Hematopoietic multipotent progenitor cell treated with erythropoietin and hydrocortisone succinate and interleukin-3 and kit ligand, for 8 days (in vitro differentiated cells): ENCODE results near the gene FOXN4.

Source experiments
- DNase-seq: peaks from one replicate; pipeline ENCODE4 v3.0.0-alpha.2; 2015

FOXN4 gene

GRCh38 chr12:109255377-109255776 is 53.7 kb downstream of the FOXN4 start:
- DNase-seq: no peak

DNA sequence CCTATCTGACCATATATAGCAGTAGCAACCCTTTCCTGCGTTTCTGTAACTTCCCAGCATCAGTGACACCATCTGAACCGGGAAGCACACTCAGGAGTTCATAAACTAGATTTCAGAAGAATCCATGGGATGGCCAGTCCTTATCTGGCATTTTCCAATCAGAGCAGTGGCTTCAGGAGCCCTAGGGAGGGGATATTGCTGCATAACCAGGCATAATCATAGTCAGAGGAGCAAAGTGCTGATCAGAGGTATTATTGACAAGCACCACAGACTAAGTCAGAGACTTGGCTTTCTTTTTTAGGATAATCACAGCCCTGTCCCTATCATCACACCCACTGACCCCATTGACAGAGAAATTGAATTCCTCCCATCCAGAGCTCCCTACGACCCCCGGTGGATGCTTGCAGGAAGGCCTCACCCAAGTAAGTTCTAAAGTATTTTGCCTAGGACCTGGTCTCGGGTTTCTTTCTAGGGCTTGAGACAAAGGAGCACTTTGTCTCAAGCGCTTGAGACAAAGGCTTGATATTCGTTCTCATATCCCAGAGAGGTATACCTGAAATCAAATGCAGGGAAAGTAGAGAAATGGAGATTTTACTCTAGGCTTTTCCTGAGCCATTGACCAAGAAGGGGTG is 55.1 kb downstream of the FOXN4 start:
- DNase-seq: no peak

DNA sequence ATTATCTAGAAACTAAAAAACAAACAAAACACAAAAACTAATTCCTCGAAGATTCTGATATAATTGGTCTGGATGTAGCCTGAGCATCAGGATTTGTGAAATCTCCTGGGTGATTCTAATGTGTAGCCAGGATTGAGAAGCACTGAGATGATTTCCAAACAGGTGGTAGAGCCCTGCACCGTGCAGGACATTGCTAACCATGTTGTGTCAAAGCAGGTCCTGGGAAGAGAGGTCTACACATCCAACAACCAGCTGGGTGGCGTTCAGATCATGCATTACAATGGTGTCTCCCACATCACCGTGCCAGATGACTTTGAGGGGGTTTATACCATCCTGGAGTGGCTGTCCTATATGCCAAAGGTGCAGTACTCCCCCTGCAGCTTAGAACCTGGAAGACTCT is 56.3 kb downstream of the FOXN4 start:
- no peak for DNase-seq

DNA sequence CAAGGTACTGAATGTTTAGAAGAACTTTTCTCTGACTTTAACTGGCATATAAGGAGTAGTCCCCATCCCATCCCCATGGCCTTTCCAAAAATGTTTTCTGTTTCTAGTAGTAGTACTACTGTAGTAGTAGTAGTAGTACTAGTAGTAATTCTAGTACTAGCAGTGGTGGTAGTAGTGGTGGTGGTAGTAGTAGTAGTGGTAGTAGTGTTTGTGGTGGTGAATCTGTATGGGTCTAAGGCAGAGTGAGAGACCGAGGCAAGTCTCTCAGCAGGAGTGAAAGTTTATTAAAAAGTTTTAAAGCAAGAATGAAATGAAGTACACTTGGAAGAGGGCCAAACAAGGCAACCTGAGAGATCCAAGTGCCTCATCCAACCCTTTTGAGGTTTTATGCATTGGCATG is 58.6 kb downstream of the FOXN4 start:
- DNase-seq: no peak

DNA sequence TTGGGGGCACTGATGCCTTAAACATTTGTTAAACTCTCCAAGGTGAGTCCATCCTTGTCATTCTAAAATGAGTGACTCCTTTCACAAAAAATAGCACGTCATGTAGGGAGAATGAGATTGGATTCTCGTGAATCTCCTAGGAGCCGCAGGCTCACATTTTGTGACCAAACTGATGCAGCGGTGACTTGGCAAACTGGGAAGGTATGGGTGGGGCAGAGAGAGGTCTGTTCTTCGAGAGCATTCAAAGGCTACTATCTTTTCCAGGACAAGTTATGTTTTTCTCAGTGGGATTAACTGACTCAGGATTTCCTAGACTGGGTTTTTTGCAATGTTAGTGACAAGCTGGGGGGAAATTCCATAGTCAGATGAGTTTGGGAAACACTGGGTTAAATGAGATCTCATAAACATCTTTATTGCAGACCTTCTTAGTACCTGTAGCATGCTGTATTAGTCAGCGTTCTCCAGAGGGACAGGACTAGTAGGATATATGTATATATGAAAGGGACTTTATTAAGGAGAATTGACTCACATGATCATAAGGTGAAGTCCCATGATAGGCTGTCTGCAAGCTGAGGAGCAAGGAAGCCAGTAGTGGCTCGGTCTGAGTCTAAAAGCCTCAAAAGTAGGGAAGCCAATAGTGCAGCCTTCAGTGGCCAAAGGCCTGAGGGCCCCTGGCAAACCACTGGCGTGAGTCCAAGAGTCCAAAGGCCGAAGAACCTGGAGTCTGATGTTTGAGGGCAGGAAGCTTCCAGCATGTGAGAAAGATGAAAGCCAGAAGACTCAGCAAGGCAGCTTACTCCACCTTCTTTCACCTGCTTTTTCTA is 61.0 kb downstream of the FOXN4 start:
- DNase-seq: no peak

- DNase-seq: no peak
These were observed 62.9 kb downstream of the FOXN4 start for GRCh38 chr12:109246221-109246620.

GRCh38 chr12:109244073-109244472 is 65.0 kb downstream of the FOXN4 start:
- DNase-seq: no peak

DNA sequence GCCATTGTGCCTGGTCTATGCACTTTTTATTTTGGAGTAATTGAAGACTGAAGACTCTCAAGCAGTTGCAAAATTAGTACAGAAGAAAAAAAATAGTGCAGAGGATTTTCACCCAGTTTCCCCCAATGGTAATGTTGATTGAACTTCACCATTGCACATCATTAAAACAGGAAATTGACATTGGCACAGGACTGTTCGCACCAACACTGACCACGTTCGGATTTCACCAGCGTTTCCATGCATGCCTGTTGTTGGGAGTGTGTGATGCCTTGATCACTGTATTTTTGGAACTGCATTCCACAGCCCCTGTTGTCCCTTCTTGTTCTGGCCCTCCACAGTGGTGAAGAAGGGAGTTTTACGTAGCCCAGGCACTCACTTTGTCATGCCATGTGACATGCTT is 67.1 kb downstream of the FOXN4 start:
- DNase-seq: no peak

DNA sequence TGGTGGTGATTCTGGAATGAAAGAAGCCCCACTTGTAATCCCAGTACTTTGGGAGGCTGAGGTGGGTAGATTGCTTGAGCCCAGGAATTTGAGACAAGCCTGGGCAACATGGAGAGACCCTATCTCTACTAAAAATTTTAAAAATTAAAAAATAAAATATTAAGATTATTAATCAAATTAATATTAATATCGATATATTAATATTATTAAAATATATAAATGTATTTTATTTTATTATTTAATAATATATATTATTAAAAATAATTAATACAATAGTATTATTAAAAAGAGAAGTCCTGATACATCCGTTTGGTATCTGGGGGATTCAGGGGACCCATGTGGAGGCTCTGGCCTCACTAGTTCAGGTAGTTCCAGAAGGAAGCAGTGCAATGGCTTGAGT is 68.7 kb downstream of the FOXN4 start:
- DNase-seq: no peak

DNA sequence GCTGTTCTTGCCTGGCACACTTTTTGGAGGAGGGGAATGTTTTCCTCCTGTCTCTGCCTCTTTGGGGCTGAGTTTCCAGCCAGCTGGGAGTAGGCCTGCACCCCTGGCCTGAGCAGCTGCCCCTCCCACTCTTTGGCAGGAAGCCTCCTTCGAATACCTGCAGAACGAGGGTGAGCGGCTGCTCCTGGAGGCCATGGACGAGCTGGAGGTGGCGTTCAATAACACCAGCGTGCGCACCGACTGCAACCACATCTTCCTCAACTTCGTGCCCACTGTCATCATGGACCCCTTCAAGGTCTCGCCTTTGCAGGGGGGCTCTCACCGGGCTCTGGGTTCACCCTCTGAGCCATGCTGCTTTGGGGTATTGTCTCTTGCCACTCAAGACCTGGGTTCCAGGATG is 69.4 kb downstream of the FOXN4 start:
- DNase-seq: no peak

- no peak for DNase-seq
These were observed 69.9 kb downstream of the FOXN4 start for GRCh38 chr12:109239179-109239578.

DNA sequence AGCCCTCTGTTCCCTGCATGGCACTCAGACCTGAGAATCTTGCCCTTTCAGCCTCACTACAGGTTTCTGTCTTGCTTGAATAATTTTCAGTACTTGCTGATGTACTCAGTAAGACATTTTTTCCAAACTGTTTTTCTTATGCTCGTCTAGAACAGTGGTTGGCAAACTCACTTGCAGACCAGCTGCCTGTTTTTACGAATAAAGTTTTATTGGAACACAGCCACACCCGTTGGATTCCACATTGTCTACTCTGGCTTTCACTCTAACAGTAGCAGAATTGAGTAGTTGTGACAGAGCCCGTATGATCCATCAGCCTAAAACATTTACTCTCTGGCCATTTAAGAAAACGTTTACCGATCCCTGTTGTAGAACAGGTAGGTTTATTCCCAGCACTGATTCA is 72.8 kb downstream of the FOXN4 start:
- no peak for DNase-seq

- no peak for DNase-seq
These were observed 75.1 kb downstream of the FOXN4 start for GRCh38 chr12:109234012-109234411.

DNA sequence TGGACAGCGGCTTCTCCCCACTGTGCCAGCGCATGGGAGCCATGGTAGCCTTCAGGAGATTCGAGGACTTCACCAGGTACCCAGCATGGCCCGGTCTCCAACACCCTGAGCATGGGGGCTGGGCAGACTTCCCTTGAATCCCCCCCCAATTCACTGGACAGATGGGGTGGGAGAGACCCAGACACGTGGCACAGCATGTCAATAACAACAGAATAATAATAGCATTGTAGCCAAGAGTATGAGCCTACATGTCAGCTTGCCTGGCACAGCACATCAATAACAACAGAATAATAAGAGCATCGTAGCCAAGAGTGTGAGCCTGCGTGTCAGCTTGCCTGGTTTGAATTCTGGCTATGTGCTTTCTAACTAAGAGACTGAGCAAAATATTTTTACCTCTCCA is 76.4 kb downstream of the FOXN4 start:
- no peak for DNase-seq

DNA sequence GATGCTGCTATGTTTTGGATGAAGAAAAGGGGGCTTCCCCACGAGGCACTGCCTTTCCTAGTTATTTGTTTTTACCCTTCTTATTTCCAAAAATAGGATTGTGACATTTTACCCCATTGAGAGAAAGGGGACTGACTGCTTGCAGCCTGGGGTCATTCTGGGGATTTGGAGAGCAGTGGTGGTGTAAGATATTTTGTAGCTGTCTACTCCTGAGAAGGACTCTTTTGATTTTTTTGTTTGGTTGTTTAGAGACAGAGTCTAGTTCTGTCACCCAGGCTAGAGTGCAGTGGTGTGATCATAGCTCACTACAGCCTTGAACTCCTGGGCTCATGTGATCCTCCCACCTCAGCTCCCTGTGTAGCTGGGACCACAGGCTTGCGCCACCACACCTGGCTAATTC is 78.9 kb downstream of the FOXN4 start:
- DNase-seq: no peak

DNA sequence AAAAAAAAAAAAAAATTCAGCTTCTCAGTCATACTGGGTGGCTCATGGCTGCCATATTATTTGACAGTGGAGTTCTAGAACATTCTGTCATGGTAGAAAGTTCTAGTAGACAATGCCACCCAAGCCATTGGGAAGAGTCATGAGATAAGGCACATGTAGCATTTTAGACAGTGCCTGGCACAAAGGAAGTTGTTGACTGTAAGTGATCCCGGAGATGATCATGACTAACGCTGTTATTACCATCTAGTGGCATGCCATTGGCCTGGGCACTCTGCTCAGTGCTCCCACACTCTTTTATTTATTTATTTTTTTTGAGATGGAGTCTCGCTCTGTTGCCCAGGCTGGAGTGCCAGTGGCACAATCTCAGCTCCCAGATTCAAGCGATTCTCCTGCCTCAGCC is 80.4 kb downstream of the FOXN4 start:
- no peak for DNase-seq
